Inflammatory macrophage treated with lipopolysaccharide for 1 hour (primary cell): ENCODE data around the gene DIP2C.
"Not testable (repeated sequence)": the region's sequence is repeated elsewhere in the genome, so short reads cannot be mapped to it uniquely, and the experiment has no call there.

Experiments
- DNase-seq, 2 donors: peaks; one replicate each; pipeline ENCODE4 v3.0.0-alpha.2; 2020 to 2022

Gene DIP2C

GRCh38 chr10:673492-673891, 16.0 kb downstream of the DIP2C start:
- no peak for DNase-seq

GRCh38 chr10:672992-673391, 16.5 kb downstream of the DIP2C start:
- no peak for DNase-seq

DNA sequence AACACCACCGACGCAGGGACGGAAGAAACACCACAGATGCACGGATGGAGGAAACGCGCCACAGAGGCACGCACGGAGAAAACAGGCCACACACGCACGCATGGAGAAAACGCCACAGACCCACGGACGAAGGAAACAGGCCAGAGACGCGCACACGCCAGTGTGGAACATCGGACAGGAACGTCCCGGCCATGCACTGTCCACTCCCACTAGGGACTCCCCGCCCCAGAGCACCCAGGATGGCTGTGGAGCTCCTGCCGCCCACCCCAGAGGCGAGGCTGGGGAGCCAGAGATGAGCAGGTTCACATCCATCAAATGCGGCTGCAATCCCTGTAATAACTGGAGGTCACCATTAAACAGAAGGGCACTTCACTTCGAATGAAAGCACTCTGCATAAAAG, 17.3 kb downstream of the DIP2C start:
- no peak for DNase-seq

DNA sequence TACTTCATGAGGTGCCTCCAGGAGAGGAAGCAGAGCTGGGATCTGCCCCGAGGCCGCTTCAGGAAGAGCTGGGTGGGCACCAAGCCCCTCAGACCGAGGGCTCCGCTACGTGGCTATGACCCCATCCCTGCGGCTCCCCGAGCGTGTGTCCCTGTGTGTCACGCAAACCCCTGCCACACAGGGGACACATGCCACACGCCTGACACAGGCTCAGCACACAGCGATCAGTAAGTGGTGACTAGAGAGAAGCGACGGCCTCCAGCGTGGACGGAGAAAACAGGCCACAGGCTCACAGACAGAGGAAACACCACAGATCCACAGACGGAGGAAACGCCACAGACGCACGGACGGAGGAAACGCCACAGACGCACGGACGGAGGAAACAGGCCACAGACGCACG, 18.5 kb downstream of the DIP2C start:
- no peak for DNase-seq

DNA sequence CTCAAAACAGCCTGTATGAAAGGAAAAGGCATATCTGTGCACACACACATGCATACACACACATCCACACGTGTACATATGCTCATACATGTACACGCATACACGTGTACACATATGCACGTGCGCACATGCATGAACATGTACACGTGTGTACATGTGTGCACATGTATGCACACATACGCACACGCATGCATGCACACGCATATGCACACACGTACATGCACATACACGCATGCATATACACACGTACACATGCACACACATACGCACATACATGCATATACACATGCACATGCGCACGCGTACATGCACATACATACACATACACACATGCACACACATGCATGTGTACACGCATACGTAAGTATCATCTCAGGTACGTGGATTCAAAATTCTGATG, 19.4 kb downstream of the DIP2C start:
- DNase-seq = no peak

GRCh38 chr10:668786-669485, 20.5 kb downstream of the DIP2C start:
- DNase-seq = no peak

DNA sequence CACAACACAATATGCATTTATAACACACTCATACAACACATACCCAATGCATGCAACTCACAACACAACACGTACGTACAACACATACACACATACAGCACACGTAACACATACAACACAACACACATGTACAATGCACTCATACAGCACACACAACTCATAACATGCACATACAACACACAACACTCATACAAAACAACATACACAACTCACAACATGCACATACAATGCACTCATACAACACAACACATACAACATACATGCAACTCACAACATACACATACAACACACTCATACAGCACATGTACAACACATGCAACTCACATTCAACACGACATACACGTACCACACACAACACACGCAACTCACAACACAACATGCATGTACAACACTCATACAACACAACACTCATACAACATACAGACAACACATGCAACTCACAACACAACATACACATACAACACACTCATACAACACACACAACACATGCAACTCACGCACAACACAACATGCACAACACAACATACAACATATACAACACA, 21.8 kb downstream of the DIP2C start:
- DNase-seq = no peak

GRCh38 chr10:667096-667495, 22.4 kb downstream of the DIP2C start:
- DNase-seq = no peak

GRCh38 chr10:666237-667012, 23.0 kb downstream of the DIP2C start:
- no peak for DNase-seq

DNA sequence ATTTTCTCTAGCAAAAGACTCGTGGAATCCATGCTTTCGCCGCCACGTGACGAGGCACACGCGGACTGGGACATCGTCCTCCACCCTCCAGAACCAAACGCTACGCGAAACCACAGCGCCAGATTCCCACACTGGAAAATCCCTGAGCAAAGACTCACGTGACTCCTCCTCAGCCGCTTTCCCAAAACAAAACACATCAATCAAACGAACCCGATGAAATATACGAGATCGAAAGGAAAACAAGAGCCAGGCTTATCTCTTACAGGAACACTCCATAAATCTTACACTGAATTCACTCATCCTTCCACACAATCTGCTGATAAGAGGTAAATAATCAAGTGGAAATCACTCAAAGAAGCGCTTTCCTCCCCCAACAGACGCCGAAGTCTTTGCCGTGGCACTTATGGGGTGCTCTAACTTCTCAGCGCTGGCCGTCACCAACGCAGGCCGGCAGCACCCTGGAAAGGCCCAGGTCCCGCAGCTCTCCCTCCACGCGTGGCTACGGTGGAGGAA, 23.8 kb downstream of the DIP2C start:
- DNase-seq = no peak

DNA sequence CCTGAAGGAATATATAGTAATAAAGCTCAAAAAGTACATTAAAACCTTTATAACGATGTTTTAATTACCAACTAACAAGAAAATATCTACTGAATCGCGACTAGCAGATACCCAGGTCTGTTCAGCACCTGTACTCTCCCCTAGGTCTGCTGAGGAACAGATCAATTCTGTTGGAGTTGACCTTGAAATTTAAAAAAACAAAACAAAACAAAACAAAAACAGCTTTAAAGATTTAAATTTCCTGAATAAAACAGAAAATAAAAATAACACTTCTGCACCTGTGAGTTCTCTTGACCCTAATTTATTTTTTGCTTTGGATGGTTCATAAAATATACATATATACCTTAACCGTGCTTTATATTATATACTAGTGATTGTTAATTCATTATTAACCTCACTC, 24.6 kb downstream of the DIP2C start:
- no peak for DNase-seq

GRCh38 chr10:664301-664700, 25.2 kb downstream of the DIP2C start:
- DNase-seq = no peak

DNA sequence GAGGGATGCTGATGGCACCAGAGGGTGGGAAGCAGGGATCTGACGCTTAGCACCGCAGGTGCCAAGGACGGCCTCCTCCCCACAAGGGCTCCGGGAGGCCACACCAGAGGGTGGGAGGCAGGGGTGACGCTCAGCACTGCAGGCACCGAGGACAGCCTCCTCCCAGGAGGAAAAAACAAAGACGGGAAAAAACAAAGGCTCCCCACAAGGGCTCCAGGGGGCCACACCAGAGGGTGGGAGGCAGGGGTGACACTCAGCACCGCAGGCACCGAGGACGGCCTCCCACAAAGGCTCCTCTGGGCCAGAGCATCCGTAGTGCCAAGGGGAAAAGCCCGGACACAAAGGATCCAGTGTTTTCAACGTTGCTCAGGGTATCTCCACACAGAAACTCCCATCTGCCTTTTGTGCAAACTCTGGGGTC, 25.6 kb downstream of the DIP2C start:
- DNase-seq = no peak

DNA sequence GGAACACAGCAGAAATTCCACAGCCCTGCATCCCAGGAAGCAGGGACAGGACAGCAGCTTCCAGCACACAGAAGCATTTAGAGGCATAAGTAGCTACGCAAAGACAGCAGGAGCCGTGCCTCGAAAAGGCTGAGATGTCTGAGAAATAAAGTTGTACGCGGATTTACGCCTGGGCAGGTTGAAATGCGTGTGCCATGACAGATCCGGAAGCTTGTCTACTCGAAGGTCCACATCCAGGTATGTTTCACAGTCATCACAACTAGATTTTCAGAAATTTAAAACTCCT, 26.1 kb downstream of the DIP2C start:
- no peak for DNase-seq

DNA sequence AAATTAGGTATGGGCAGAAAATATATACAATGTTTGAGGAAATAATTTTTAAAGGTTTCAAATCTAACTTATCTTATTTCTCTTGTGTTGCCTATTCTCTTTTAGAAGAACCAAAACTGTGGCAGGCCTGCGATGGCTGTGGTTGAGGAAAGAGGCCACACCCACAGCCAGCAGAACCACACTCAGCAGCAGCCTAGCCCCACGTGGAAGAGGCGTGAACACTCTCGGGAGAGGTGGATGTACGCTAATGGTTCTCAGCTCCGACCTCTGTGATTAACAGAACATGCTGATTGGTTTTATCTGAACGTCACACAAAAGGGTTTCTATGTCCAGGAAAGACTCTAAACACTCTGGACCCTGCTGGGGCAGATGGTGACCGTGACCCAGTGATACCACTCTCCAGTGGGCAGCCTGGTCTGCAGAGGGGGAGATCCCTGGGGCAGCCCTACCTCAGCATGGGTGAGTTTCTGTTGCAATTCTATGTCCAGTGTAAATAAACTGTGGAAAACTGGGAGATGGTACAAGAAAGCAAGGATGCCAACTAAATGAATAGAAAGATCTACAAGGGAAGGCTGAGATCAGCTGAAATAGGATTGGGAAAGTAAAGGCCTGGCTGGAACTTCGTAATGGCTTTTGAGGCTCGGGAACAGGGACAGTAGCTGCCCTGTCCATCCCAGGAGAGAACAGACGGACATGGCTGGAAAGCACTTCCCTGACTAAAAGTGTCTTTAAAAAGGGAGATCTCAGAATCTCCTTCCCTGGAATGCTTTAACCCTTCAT, 26.6 kb downstream of the DIP2C start:
- no peak for DNase-seq

- no peak for DNase-seq
Measured at GRCh38 chr10:662223-662605, 27.3 kb downstream of the DIP2C start.

- DNase-seq = no peak
Measured at GRCh38 chr10:661597-662222, 27.8 kb downstream of the DIP2C start.

GRCh38 chr10:660970-661596, 28.4 kb downstream of the DIP2C start:
- DNase-seq = no peak

GRCh38 chr10:660413-660969, 29.0 kb downstream of the DIP2C start:
- DNase-seq = no peak

GRCh38 chr10:659688-660141, 29.8 kb downstream of the DIP2C start:
- DNase-seq = no peak

- DNase-seq = not testable (repeated sequence)
Measured at GRCh38 chr10:657816-658350, 31.6 kb downstream of the DIP2C start.

DNA sequence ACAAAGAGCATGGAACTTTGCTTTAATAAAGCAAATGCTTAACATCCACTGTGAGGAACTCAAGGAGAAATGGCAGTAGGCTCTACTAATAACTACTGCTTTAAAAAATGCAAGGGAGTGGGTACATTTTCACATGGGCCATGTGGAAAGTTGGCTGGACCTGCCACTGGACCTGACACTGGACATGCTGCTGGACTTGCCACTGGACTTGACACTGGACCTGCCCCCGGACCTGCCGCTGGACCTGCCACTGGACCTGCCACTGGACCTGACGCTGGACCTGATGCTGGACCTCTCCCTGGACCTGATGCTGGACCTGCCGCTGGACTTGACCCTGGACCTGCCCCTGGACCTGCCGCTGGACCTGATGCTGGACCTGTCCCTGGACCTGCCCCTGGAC, 32.6 kb downstream of the DIP2C start:
- DNase-seq = no peak
